Testis (tissue), 3 donors: ENCODE measurements around the gene HCLS1. TPM values are rescaled to one million over a fixed set of nuclear protein-coding genes. Genes with fewer than 3 reads are reported as not detected.
"Not testable (repeated sequence)": the region's sequence is repeated elsewhere in the genome, so short reads cannot be mapped to it uniquely, and the experiment has no call there.

ENCODE experiments used
- DNase-seq: peaks from one replicate; pipeline ENCODE4 v3.0.0-alpha.2; 2019
- H3K27ac ChIP-seq, 2 donors: fragments of 200-600 bp; sonication (generic); one replicate each; pipeline ENCODE4 v1.5.1; 2019
- H3K27me3 ChIP-seq: fragments of 200-600 bp; sonication (generic); one replicate; pipeline ENCODE4 v1.5.1; 2019
- H3K36me3 ChIP-seq: fragments of 200-600 bp; sonication (generic); one replicate; pipeline ENCODE4 v1.5.1; 2017; ENCODE audit warnings: low read depth; ENCODE audit errors: missing control alignments
- H3K4me1 ChIP-seq: fragments of 200-600 bp; sonication (generic); one replicate; pipeline ENCODE4 v1.5.1; 2019
- H3K4me3 ChIP-seq, 2 donors: fragments of 200-600 bp; sonication (generic); one replicate each; pipeline ENCODE4 v1.5.1; 2017 to 2019
- H3K9me3 ChIP-seq: fragments of 200-600 bp; sonication (generic); one replicate; pipeline ENCODE4 v1.5.1; 2017
- POLR2A ChIP-seq: fragments of 450-650 bp; IDR thresholded peaks from one replicate; pipeline ENCODE4 v1.6.1; 2017; ENCODE audit warnings: antibody characterized with exemption, mild to moderate bottlenecking, moderate library complexity
- WGBS, 2 donors: methylation state at CpG; one replicate each; pipeline ENCODE4 v1.1.5; 2018; 5-methylcytosine and 5-hydroxymethylcytosine counted together
- intact Hi-C: fragments of 100-400 bp; cut with DNase I; formaldehyde crosslinking; loops from one replicate; pipeline ENCODE4 v1.15.1; 2023; ENCODE audit warnings: low total_unique reads
- polyA plus RNA-seq: library from polyadenylated mRNA; stranded (reverse); fragments of 350-450 nt; fragmentation: Illumina TruSeq; extraction: RNeasy Lipid Tissue Mini Kit (QIAGEN cat#74804); gene quantifications from one replicate; pipeline ENCODE4 v1.2.3, GENCODE V29; 2014; ENCODE audit warnings: low read depth, low replicate concordance; ENCODE audit not compliant: insufficient read depth
- total RNA-seq, 2 donors: library from RNA; depleted of rRNA; stranded (reverse); fragments of >200 nt; gene quantifications; one replicate each; pipeline ENCODE4 v1.2.3, GENCODE V29; 2016
- TF ChIP-seq, protein P1 (sequence below), 3 experiments: fragments of 450-650 bp in 2 of 3; fragments of 200-600 bp in 1 of 3; sonication (generic) in 1 of 3; IDR thresholded peaks; one replicate each; pipeline ENCODE4 v1.5.1; 2016 to 2019; ENCODE audit warnings: antibody characterized with exemption in 3 of 3, mild to moderate bottlenecking in 2 of 3, moderate library complexity in 1 of 3

The HCLS1 gene
- total and polyA plus RNA-seq, 3 donors from 2014 or later: 8.7 to 17.3 (median 15.6) TPM

GRCh38 chr3:121606106-121606505 is 54.6 kb downstream of the HCLS1 start:
- no peak for TF ChIP-seq POLR2A
- DNase-seq: no peak
- H3K27me3 ChIP-seq: no peaks in the 10 kb centered on the region
- intact Hi-C loops: no loop called here
- no peaks in the 10 kb centered on the region for H3K36me3 ChIP-seq
- WGBS, 2 donors: 67 to 74% methylated on average over 4 of the region's 4 CpGs
- no peak overlapping the region for H3K27ac ChIP-seq
- no peak overlapping the region for H3K4me3 ChIP-seq
- H3K9me3 ChIP-seq: no peaks in the 10 kb centered on the region
- H3K4me1 ChIP-seq: peaks cover 12% of the 10 kb centered on the region

GRCh38 chr3:121604759-121605158 is 55.9 kb downstream of the HCLS1 start:
- intact Hi-C loops: no loop called here

GRCh38 chr3:121601212-121601812 is 59.4 kb downstream of the HCLS1 start:
- Histone ChIP-seq H3K9me3 (no peaks in the 10 kb centered on the region), H3K4me1 (peaks cover 14% of the 10 kb centered on the region), H3K27me3 (no peaks in the 10 kb centered on the region), H3K27ac (peak overlapping the region in 1 of 2 donors; percentile 75), H3K4me3 (no peak overlapping the region), H3K36me3 (no peaks in the 10 kb centered on the region)
- intact Hi-C loops: no loop called here
- peak; percentile 35 for DNase-seq
- TF ChIP-seq POLR2A: no peak
- TF ChIP-seq, protein P1, sequence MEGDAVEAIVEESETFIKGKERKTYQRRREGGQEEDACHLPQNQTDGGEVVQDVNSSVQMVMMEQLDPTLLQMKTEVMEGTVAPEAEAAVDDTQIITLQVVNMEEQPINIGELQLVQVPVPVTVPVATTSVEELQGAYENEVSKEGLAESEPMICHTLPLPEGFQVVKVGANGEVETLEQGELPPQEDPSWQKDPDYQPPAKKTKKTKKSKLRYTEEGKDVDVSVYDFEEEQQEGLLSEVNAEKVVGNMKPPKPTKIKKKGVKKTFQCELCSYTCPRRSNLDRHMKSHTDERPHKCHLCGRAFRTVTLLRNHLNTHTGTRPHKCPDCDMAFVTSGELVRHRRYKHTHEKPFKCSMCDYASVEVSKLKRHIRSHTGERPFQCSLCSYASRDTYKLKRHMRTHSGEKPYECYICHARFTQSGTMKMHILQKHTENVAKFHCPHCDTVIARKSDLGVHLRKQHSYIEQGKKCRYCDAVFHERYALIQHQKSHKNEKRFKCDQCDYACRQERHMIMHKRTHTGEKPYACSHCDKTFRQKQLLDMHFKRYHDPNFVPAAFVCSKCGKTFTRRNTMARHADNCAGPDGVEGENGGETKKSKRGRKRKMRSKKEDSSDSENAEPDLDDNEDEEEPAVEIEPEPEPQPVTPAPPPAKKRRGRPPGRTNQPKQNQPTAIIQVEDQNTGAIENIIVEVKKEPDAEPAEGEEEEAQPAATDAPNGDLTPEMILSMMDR (IDR thresholded peaks at IDR 0.05): no peak
- 18 to 23% methylated on average over 4 of the region's 4 CpGs for WGBS, 2 donors

More at GRCh38 chr3:121604759-121605158, 55.9 kb downstream of the HCLS1 start:
- Histone ChIP-seq H3K4me1 (peaks cover 14% of the 10 kb centered on the region), H3K36me3 (no peaks in the 10 kb centered on the region), H3K9me3 (no peaks in the 10 kb centered on the region), H3K27me3 (no peaks in the 10 kb centered on the region), H3K27ac (no peak overlapping the region), H3K4me3 (no peak overlapping the region)
- no peak for DNase-seq
- TF ChIP-seq, protein P1 (IDR thresholded peaks at IDR 0.05): no peak
- no peak for TF ChIP-seq POLR2A
- WGBS, 2 donors: 90 to 93% methylated on average over 2 of the region's 2 CpGs

DNA sequence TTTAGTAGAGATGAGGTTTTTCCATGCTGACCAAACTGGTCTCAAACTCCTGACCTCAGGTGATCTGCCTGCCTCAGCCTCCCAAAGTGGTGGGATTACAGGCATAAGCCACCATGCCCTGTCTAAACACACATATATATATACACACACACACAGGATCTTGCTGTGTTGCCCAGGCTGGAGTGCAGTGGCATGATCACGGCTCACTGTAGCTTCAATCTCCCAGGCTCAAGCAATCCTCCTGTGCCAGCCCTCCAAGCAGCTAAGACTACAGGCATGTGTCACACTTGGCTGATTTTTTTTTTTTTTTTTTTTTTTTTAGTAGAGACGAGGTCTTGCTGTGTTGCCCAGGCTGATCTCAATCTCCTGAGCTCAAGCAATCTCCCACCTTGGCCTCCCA is 60.8 kb downstream of the HCLS1 start:
- H3K4me3 ChIP-seq, H3K27ac ChIP-seq, H3K9me3 ChIP-seq, DNase-seq, intact Hi-C loops, H3K27me3 ChIP-seq, H3K36me3 ChIP-seq: not testable (repeated sequence)
- peaks cover 14% of the 10 kb centered on the region for H3K4me1 ChIP-seq
- WGBS, 2 donors: 88 to 100% methylated on average over 2 of the region's 2 CpGs

DNA sequence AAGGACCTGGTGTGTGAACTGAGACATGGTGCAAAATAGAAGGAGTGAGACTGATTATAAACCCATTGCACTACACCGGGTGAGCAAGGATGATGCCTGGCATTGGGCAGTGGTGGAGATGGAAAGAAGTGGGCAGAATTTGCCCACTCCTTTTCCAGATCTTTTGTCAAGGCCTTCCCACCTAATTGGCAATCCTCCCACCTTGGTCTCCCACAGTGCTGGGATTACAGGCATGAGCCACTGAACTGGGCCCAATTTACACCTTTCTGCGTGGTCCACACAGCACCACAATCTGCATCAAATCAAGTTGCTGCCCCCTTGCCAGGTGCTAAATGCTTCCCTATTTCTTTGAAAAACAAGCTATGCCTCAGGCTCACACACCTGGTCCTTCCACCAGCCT is 62.1 kb downstream of the HCLS1 start:
- no peak overlapping the region for H3K4me3 ChIP-seq
- 80 to 82% methylated on average over 2 of the region's 2 CpGs for WGBS, 2 donors
- H3K4me1 ChIP-seq: peaks cover 14% of the 10 kb centered on the region
- no peaks in the 10 kb centered on the region for H3K36me3 ChIP-seq
- H3K27ac ChIP-seq: no peak overlapping the region
- intact Hi-C loops: no loop called here
- no peaks in the 10 kb centered on the region for H3K27me3 ChIP-seq
- no peak for TF ChIP-seq POLR2A
- TF ChIP-seq, protein P1 (IDR thresholded peaks at IDR 0.05): no peak
- no peak for DNase-seq
- H3K9me3 ChIP-seq: no peaks in the 10 kb centered on the region
